DND-41 (cell line): ENCODE measurements around the gene ISCU.
A peak's percentile ranks its signal among the peaks of the same experiment; 100 is the strongest.

Source experiments
- ATAC-seq: fragments of 200-7000 bp; cut with Tn5 transposase; 3 replicates; pipeline ENCODE4 v1.9.1; 2021; ENCODE audit warnings: low read depth; ENCODE audit not compliant: insufficient read depth
- DNase-seq: peaks from one replicate; pipeline ENCODE4 v3.0.0-alpha.2; 2020
- H2AFZ ChIP-seq: 2 replicates; pipeline ENCODE4 v1.6.0; 2012; ENCODE audit warnings: low read depth, low read length
- H3K27ac ChIP-seq: 2 replicates; pipeline ENCODE4 v1.5.1; 2012; ENCODE audit warnings: low read length, inconsistent platforms
- H3K27me3 ChIP-seq: fragments of 200-600 bp; sonication (generic); 2 replicates; pipeline ENCODE4 v1.6.0; 2012; ENCODE audit warnings: low read length, mild to moderate bottlenecking, inconsistent platforms; ENCODE audit not compliant: insufficient read depth, poor library complexity
- H3K36me3 ChIP-seq: 2 replicates; pipeline ENCODE4 v1.5.1; 2012; ENCODE audit warnings: low read length, inconsistent platforms; ENCODE audit not compliant: insufficient read depth
- H3K4me1 ChIP-seq: 2 replicates; pipeline ENCODE4 v1.5.1; 2012; ENCODE audit warnings: mild to moderate bottlenecking, low read length; ENCODE audit not compliant: insufficient read depth
- H3K4me2 ChIP-seq: 2 replicates; pipeline ENCODE4 v1.6.0; 2012; ENCODE audit warnings: mild to moderate bottlenecking, moderate library complexity, low read length, inconsistent platforms; ENCODE audit not compliant: insufficient read depth
- H3K4me3 ChIP-seq, 2 experiments: fragments of 200-600 bp in 1 of 2; shearing (Covaris generic) in 1 of 2; 2 replicates each; pipeline ENCODE4 v1.5.1; 2012 to 2016; ENCODE audit warnings: inconsistent platforms in 2 of 2, low read length in 2 of 2, mild to moderate bottlenecking in 2 of 2, low read depth in 1 of 2, moderate library complexity in 1 of 2
- H3K79me2 ChIP-seq: 2 replicates; pipeline ENCODE4 v1.6.0; 2012; ENCODE audit warnings: low read length, inconsistent platforms; ENCODE audit not compliant: insufficient read depth
- H3K9ac ChIP-seq: 2 replicates; pipeline ENCODE4 v1.6.0; 2012; ENCODE audit warnings: low read depth, mild to moderate bottlenecking, inconsistent platforms, low read length, moderate library complexity
- H3K9me3 ChIP-seq: 2 replicates; pipeline ENCODE4 v1.5.1; 2012; ENCODE audit warnings: low read length, moderate library complexity, mild to moderate bottlenecking, inconsistent platforms; ENCODE audit not compliant: insufficient read depth, severe bottlenecking
- H4K20me1 ChIP-seq: 2 replicates; pipeline ENCODE4 v1.6.0; 2012; ENCODE audit warnings: low read length; ENCODE audit not compliant: insufficient read depth
- EZH2 ChIP-seq: IDR thresholded peaks from 3 replicates; pipeline ENCODE4 v1.6.1; 2012; ENCODE audit warnings: borderline replicate concordance, low read depth, mild to moderate bottlenecking, moderate library complexity, low read length, inconsistent platforms; ENCODE audit not compliant: severe bottlenecking
- TF ChIP-seq, protein P1 (sequence below): IDR thresholded peaks from 2 replicates; pipeline ENCODE4 v1.5.1; 2012; ENCODE audit warnings: borderline replicate concordance, low read length, moderate library complexity, mild to moderate bottlenecking; ENCODE audit not compliant: poor library complexity, severe bottlenecking; ENCODE audit errors: extremely low read depth

ISCU gene

DNA sequence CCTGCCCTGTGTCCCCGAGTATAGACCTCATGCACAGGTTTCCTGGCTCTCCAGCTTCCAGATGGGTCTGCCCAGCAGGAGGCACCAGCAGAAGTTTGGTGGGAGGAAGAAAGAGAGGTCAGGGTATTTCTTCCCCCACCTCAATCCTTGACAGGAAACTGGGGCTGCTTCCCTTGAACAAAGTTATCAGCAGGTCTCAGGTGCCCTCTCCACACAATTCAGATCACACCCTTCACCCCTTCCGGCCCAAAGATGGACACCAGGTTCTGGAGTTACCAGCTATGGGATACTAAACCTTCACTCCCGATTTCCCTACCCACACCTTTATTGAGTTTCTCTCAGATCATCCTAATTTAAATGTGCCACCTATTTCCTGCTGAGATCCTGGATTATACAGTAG is 2.6 kb upstream of the ISCU start:
- DNase-seq: no peak
- Histone ChIP-seq H3K4me3 (peak overlapping the region; percentile 81 to 88), H3K27me3 (no peaks in the 10 kb centered on the region), H3K4me2 (peak overlapping the region; percentile 92), H3K4me1 (peaks cover 63% of the 10 kb centered on the region), H2AFZ (no peak overlapping the region), H3K36me3 (peaks cover 53% of the 10 kb centered on the region), H4K20me1 (peaks cover 55% of the 10 kb centered on the region), H3K79me2 (peaks cover 86% of the 10 kb centered on the region), H3K27ac (peak overlapping the region; percentile 87), H3K9me3 (no peaks in the 10 kb centered on the region), H3K9ac (peak overlapping the region; percentile 75)
- no peak for ATAC-seq
- TF ChIP-seq, protein P1, sequence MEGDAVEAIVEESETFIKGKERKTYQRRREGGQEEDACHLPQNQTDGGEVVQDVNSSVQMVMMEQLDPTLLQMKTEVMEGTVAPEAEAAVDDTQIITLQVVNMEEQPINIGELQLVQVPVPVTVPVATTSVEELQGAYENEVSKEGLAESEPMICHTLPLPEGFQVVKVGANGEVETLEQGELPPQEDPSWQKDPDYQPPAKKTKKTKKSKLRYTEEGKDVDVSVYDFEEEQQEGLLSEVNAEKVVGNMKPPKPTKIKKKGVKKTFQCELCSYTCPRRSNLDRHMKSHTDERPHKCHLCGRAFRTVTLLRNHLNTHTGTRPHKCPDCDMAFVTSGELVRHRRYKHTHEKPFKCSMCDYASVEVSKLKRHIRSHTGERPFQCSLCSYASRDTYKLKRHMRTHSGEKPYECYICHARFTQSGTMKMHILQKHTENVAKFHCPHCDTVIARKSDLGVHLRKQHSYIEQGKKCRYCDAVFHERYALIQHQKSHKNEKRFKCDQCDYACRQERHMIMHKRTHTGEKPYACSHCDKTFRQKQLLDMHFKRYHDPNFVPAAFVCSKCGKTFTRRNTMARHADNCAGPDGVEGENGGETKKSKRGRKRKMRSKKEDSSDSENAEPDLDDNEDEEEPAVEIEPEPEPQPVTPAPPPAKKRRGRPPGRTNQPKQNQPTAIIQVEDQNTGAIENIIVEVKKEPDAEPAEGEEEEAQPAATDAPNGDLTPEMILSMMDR: peak; percentile 27
- no peak for TF ChIP-seq EZH2

- Histone ChIP-seq H3K9ac (peak overlapping the region; percentile 75), H3K27me3 (no peaks in the 10 kb centered on the region), H3K27ac (peak overlapping the region; percentile 87), H3K4me3 (peak overlapping the region; percentile 81 to 88), H3K9me3 (no peaks in the 10 kb centered on the region), H3K79me2 (peaks cover 80% of the 10 kb centered on the region), H4K20me1 (peaks cover 50% of the 10 kb centered on the region), H2AFZ (peak overlapping the region; percentile 94), H3K4me1 (peaks cover 68% of the 10 kb centered on the region), H3K36me3 (peaks cover 56% of the 10 kb centered on the region), H3K4me2 (peak overlapping the region; percentile 92)
- DNase-seq (no peak), ATAC-seq (no peak)
- TF ChIP-seq EZH2: no peak
- TF ChIP-seq, protein P1: no peak
These were observed 2.1 kb upstream of the ISCU start for GRCh38 chr12:108560321-108560721.

DNA sequence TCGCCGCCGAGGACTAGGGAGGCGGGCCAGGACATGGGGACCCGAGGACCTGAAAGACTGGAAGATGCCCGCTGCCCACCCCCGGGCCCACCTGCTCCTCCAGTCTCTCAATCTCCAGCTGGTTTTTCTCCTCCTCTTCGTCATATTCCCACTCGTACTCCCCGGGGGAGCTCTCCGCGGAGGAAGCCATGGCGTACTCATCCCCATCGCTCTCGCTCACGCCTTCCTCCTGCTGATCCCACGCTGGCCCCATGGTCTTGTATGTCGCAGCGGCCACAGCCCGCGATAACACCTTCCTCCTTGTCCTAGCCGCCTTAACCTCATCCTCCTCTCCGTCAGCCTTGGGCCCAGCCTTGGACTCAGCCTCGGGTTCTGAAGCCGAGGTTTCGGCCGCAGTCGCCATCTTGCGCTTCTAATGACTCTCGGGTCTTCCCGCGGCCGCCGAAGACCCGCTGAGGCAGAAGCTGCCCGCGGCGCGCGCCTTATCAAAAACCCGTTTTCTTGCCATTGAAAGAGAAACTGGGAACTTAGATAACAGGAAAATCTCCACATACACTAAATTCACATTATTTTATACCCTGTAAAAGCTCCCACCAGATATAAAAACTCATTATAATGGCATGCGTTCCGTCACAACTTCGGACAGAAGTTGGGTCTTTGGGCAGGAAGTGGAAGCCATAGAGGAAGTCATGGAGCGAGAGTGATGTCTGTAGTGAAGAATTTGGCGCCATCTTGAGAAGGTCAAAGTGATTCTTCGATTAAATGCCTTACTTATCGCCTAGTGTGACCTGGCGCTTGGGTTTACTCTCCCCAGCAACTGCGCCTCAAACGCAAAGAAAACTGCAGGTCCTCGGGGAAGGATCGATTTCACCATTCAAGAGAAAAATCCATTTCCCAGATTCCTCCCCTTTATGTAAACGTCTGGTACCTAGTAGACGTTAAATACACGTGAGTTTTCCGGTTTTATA is 1.4 kb upstream of the ISCU start, which contains the start of gene SART3:
SART3 (minus strand) TSS at position 422 of the 968 bp plus-strand sequence; CDS start at position 403, 19 bp downstream.
- H3K36me3 ChIP-seq: peaks cover 56% of the 10 kb centered on the region

More for the DNA sequence above, 1.4 kb upstream of the ISCU start, which contains the start of gene SART3:
- H3K4me2 ChIP-seq: peak within 1 kb of the TSS; percentile 92
- peak; percentile 82 for DNase-seq
- ATAC-seq: peak; percentile 51
- TF ChIP-seq, protein P1: no peak
- TF ChIP-seq EZH2: no peak
- H3K4me3 ChIP-seq: peak within 1 kb of the TSS; percentile 81 to 88
- H3K4me1 ChIP-seq: peaks cover 73% of the 10 kb centered on the region
- H3K9ac ChIP-seq: peak within 1 kb of the TSS; percentile 75
- no peaks in the 10 kb centered on the region for H3K9me3 ChIP-seq
- peak within 1 kb of the TSS; percentile 94 for H2AFZ ChIP-seq
- no peaks in the 10 kb centered on the region for H3K27me3 ChIP-seq
- peak within 1 kb of the TSS; percentile 87 for H3K27ac ChIP-seq
- H3K79me2 ChIP-seq: peaks cover 73% of the 10 kb centered on the region
- peaks cover 44% of the 10 kb centered on the region for H4K20me1 ChIP-seq
